ENCODE results near the gene MCL1.
"Not testable (repeated sequence)": the region's sequence is repeated elsewhere in the genome, so short reads cannot be mapped to it uniquely, and the experiment has no call there.

MCL1 gene

DNA sequence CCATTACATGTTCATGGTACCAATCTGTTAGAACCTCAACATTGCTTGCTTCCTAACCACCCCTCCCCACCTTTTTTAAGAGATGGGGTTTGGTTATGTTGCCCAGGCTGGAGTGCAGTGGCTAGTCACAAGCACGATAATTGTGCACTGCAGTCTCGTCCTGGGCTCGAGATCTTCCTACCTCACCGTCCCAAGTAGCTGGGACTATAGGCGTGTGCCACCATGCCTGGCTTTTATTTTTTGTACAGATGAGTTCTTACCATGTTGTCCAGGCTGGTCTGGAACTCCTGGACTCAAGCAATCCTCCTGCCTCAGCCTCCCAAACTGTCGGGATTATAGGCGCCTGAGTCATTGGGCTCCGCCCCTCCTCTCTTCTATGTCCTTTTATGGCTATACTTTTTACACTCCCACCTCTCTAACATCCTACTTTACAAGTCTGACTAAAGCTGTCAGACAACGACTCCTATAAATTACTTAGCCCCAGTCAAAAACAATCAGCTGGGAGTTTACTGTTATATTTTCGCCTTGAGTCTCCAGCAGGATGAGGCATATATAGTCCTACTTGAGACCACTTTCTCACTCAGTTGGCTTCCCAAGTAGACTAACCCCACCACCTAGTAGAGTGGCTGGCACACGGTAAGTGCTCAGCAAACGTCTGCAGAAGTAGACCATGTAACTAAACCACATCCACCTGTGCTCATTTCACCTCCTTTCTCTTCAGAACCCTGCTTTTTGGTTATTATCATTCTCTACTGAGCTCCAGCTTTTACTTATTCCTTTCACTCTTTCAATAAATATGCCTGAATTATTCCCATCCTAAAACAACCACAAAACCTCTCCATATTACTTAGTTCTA, 36.2 kb upstream of the MCL1 start:
- no peak overlapping the region for H3K9ac ChIP-seq (ENCODE audit: low read depth, low read length)
- H3K36me3 ChIP-seq (ENCODE audit: insufficient read depth, low read depth, low read length), result peaks cover 84% of the 10 kb centered on the region
- H3K27ac ChIP-seq (ENCODE audit: low read length), result no peak overlapping the region
- H3K27me3 ChIP-seq (ENCODE audit: insufficient read depth, low read length), result no peaks in the 10 kb centered on the region
- no peak overlapping the region for H3K4me3 ChIP-seq (ENCODE audit: low read length)
- H3K4me1 ChIP-seq (ENCODE audit: insufficient read depth, low read length), result peaks cover 6% of the 10 kb centered on the region; the same call in 1 of the 2 replicates
- H3K9me3 ChIP-seq (ENCODE audit: insufficient read depth, low read depth, low read length), result no peaks in the 10 kb centered on the region

DNA sequence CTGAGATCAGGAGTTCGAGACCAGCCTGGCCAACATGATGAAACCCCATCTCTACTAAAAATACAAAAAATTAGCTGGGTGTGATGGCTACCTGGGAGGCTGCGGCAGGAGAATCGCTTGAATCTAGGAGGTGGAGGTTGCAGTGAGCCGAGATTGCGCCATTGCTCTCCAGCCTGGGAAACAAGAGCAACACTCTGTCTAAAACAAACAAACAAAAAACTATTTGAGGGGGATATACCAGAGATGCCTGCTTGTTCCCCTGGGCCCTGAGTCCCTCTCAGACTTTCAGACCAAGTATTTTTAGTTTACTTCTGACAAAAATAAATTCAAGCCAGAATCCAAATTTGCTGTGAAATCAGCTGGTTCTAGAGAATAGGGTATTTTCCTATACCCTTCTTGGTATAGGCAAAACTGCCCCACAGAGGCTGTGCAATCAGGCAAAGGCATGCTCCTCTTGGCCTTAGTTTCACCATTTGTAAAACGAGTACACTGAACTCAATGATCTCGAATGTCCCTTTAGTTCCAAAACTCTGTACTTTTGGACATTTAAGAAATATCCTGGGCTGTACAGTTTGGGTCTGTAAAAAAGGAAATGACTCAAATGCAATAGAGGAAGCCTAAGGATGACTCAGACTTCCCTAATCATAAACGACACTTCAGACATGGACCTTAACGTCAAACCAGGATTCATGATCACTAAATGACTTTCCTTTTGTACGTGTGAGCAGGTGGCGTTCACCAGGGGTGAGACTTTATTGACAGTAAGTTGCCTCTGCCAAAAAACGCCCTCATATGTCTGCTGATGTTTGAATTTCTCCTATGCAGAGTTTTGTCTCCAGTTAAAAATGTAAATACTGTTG, 33.9 kb upstream of the MCL1 start:
- H3K27ac ChIP-seq (ENCODE audit: low read length), result no peak overlapping the region
- H3K4me1 ChIP-seq (ENCODE audit: insufficient read depth, low read length), result peaks cover 17% of the 10 kb centered on the region
- peaks cover 62% of the 10 kb centered on the region for H3K36me3 ChIP-seq (ENCODE audit: insufficient read depth, low read depth, low read length)
- H3K9me3 ChIP-seq (ENCODE audit: insufficient read depth, low read depth, low read length), result no peaks in the 10 kb centered on the region
- H3K9ac ChIP-seq (ENCODE audit: low read depth, low read length), result no peak overlapping the region
- no peak overlapping the region for H3K4me3 ChIP-seq (ENCODE audit: low read length)
- no peaks in the 10 kb centered on the region for H3K27me3 ChIP-seq (ENCODE audit: insufficient read depth, low read length)

DNA sequence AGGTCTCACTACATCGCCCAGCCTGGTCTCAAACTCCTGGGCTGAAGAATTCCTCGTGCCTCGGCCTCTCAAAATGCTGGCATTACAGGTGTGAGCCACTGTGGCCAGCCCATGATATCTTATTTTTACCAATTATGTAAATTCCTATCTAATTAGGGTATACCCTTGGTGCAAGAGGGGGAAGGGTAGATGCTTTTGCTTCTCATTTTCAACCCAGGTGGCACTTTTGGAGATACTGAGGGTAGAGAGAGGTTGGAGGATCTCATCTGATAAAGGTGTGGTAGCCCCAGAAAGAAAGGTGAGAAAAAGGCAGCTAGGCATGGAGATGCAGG, 32.6 kb upstream of the MCL1 start:
- Histone ChIP-seq H3K27ac (ENCODE audit: low read length) (peak overlapping the region; percentile 20), H3K4me3 (ENCODE audit: low read length) (no peak overlapping the region), H3K4me1 (ENCODE audit: insufficient read depth, low read length) (peaks cover 17% of the 10 kb centered on the region), H3K27me3 (ENCODE audit: insufficient read depth, low read length) (no peaks in the 10 kb centered on the region), H3K36me3 (ENCODE audit: insufficient read depth, low read depth, low read length) (peaks cover 49% of the 10 kb centered on the region), H3K9ac (ENCODE audit: low read depth, low read length) (no peak overlapping the region), H3K9me3 (ENCODE audit: insufficient read depth, low read depth, low read length) (no peaks in the 10 kb centered on the region)

DNA sequence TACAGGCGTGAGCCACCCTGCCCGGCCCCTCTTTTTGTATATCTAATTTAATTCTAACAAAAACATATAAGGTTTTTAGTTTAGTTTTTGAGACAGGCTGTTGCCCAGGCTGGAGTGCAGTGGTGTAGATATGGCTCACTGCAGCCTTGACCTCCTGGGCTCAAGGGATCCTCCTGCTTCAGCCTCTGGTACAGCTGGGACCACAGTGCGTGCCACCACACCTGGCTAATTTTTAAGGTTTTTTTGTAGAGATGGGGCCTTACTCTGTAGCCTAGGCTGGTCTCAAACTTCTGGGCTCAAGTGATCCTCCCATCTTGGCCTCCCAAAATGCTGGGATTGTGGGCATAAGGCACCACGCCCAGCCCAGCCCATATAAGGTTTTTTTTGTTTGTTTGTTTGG, 31.2 kb upstream of the MCL1 start:
- Histone ChIP-seq H3K36me3 (ENCODE audit: insufficient read depth, low read depth, low read length) (peaks cover 35% of the 10 kb centered on the region; the same call in 1 of the 2 replicates), H3K4me1 (ENCODE audit: insufficient read depth, low read length) (peaks cover 17% of the 10 kb centered on the region), H3K9ac (ENCODE audit: low read depth, low read length) (no peak overlapping the region), H3K4me3 (ENCODE audit: low read length) (no peak overlapping the region), H3K27me3 (ENCODE audit: insufficient read depth, low read length) (no peaks in the 10 kb centered on the region), H3K27ac (ENCODE audit: low read length) (no peak overlapping the region), H3K9me3 (ENCODE audit: insufficient read depth, low read depth, low read length) (no peaks in the 10 kb centered on the region)

DNA sequence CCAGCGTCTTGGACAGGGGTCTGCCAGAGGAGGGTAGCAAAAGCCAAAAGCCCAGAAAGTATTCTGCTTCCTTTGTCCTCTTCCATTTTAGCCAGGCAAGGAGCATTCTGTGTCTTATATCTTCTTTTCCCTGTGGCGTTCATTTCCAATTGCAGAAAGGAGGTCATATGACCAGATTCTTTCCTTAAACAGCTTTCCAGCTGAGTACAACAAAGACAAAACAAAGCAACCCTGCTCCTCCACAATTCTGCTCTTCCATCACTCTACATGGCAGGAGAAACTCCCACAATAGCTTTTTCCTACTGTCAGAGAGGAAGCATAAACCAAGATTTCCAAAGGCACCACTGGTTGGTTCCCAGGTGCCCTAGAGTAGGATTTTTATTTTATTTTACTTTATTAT, 30.3 kb upstream of the MCL1 start:
- H3K9ac ChIP-seq (ENCODE audit: low read depth, low read length), result peak overlapping the region; percentile 56; the same call in 1 of the 2 replicates
- peaks cover 21% of the 10 kb centered on the region for H3K4me1 ChIP-seq (ENCODE audit: insufficient read depth, low read length)
- H3K36me3 ChIP-seq (ENCODE audit: insufficient read depth, low read depth, low read length), result peaks cover 29% of the 10 kb centered on the region; the same call in 1 of the 2 replicates
- no peaks in the 10 kb centered on the region for H3K27me3 ChIP-seq (ENCODE audit: insufficient read depth, low read length)
- H3K27ac ChIP-seq (ENCODE audit: low read length), result peak overlapping the region; percentile 50
- H3K9me3 ChIP-seq (ENCODE audit: insufficient read depth, low read depth, low read length), result no peaks in the 10 kb centered on the region
- no peak overlapping the region for H3K4me3 ChIP-seq (ENCODE audit: low read length)

DNA sequence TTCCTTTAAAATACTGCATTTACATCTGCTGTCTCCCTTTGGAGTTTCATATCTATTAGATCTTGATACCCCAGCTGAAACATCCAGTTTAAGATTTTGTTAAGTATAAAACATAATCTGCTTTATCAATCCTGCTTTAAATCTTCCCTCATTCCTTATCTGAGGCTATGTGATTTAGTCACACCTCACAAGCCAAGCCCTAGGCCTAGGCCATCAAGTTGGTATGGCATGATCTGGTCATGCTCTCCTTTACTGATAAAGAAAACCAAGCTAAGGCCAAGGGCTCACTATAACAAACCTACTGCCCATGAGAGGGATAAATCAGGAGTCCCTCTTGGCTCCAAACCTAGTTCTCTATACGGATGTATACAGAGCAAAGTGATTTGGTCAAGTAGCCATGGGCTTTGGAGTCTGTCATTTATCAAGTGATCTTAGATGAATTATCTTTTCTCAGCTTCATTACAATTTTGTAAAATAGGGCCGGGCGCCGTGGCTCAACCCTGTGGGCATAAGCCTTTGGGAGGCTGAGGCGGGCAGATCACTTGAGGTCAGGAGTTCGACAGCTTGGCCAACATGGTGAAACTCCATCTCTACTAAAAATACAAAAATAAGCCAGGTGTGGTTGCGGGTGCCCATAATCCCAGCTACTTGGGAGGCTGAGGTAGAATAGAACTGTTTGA, 27.2 kb upstream of the MCL1 start:
- H3K4me3 ChIP-seq (ENCODE audit: low read length), result no peak overlapping the region
- H3K9me3 ChIP-seq (ENCODE audit: insufficient read depth, low read depth, low read length), result no peaks in the 10 kb centered on the region
- H3K4me1 ChIP-seq (ENCODE audit: insufficient read depth, low read length), result peaks cover 31% of the 10 kb centered on the region
- no peak overlapping the region for H3K27ac ChIP-seq (ENCODE audit: low read length)
- no peaks in the 10 kb centered on the region for H3K27me3 ChIP-seq (ENCODE audit: insufficient read depth, low read length)
- peaks cover 5% of the 10 kb centered on the region; the same call in 1 of the 2 replicates for H3K36me3 ChIP-seq (ENCODE audit: insufficient read depth, low read depth, low read length)
- H3K9ac ChIP-seq (ENCODE audit: low read depth, low read length), result no peak overlapping the region

DNA sequence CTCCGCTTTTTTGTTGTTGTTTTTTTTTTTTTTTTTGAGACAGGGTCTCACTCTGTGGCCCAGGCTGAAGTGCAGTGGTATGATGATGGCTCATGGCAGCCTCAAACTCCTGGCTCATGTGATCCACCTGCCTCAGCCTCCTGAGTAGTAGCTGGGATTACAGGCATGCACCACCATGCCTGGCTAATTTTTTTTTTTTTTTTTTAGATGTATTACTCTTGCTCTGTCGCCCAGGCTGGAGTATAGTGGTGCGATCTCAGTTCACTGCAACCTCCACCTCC, 26.0 kb upstream of the MCL1 start:
- H3K4me3 ChIP-seq (ENCODE audit: low read length); H3K36me3 ChIP-seq (ENCODE audit: insufficient read depth, low read depth, low read length); H3K9me3 ChIP-seq (ENCODE audit: insufficient read depth, low read depth, low read length); H3K27me3 ChIP-seq (ENCODE audit: insufficient read depth, low read length): not testable (repeated sequence)
- peak overlapping the region; percentile 65 for H3K27ac ChIP-seq (ENCODE audit: low read length)
- H3K9ac ChIP-seq (ENCODE audit: low read depth, low read length), result peak overlapping the region; percentile 70; the same call in 1 of the 2 replicates
- peaks cover 31% of the 10 kb centered on the region for H3K4me1 ChIP-seq (ENCODE audit: insufficient read depth, low read length)

DNA sequence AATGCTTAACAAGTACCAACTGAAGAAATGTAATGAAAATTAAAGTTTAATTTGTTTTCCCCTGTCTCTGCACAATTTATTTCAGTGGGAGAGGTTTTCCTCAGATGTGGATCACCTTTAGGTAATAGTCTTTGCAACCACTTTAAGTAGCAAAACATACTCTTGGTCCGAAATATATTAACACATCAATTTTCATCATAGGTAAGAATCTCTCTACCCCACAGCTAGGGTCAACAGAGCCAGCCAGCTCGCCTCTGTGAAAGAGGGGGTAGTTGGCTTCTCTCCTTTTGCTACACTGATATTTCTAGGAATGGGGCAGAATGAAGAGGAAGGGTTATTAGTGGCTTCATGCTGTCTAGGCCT, 24.8 kb upstream of the MCL1 start:
- peak overlapping the region; percentile 23; the same call in 1 of the 2 replicates for H3K4me3 ChIP-seq (ENCODE audit: low read length)
- H3K9ac ChIP-seq (ENCODE audit: low read depth, low read length), result peak overlapping the region; percentile 70; the same call in 1 of the 2 replicates
- H3K9me3 ChIP-seq (ENCODE audit: insufficient read depth, low read depth, low read length), result no peaks in the 10 kb centered on the region
- peaks cover 21% of the 10 kb centered on the region for H3K4me1 ChIP-seq (ENCODE audit: insufficient read depth, low read length)
- H3K27me3 ChIP-seq (ENCODE audit: insufficient read depth, low read length), result no peaks in the 10 kb centered on the region
- peak overlapping the region; percentile 65 for H3K27ac ChIP-seq (ENCODE audit: low read length)
- no peaks in the 10 kb centered on the region; the same call in 1 of the 2 replicates for H3K36me3 ChIP-seq (ENCODE audit: insufficient read depth, low read depth, low read length)

DNA sequence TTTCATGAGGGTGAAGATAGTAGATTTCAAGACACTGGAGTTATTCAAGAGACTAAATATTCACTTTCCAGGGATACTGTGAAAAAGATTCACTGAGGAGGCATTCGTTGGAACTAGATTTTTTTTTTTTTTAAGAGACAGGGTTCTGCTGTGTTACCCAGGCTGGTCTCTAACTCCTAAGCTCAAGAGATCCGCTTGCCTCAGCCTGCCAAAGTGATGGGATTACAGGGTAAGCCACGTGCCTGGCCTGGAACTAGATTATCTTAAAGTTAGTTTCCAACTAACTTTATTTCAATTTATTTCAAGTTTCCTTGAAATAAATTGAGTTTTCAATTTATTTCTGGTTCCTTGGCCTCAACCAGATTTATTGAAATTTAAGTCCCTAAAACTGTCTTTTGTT, 24.3 kb upstream of the MCL1 start:
- peak overlapping the region; percentile 70; the same call in 1 of the 2 replicates for H3K9ac ChIP-seq (ENCODE audit: low read depth, low read length)
- H3K27ac ChIP-seq (ENCODE audit: low read length), result peak overlapping the region; percentile 65
- no peaks in the 10 kb centered on the region for H3K27me3 ChIP-seq (ENCODE audit: insufficient read depth, low read length)
- peaks cover 20% of the 10 kb centered on the region for H3K4me1 ChIP-seq (ENCODE audit: insufficient read depth, low read length)
- no peaks in the 10 kb centered on the region; the same call in 1 of the 2 replicates for H3K36me3 ChIP-seq (ENCODE audit: insufficient read depth, low read depth, low read length)
- H3K9me3 ChIP-seq (ENCODE audit: insufficient read depth, low read depth, low read length), result no peaks in the 10 kb centered on the region
- H3K4me3 ChIP-seq (ENCODE audit: low read length), result no peak overlapping the region

DNA sequence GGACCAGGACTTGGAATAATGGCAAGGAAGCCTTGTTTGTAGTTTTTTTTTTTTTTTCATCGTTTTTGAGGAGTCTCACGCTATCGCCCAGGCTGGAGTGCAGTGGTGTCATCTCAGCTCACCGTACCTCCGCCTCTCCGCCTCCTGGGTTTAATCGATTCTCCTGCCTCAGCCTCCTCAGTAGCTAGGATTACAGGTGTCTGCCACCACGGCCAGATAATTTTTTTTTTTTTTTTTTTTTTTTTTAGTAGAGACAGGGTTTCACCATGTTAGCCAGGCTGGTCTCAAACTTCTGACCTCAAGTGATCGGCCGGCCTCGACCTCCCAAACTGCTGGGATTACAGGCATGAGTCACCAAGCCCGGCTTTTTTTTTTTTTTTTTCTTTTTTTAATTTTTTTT, 23.0 kb upstream of the MCL1 start:
- H3K27ac ChIP-seq (ENCODE audit: low read length); H3K9me3 ChIP-seq (ENCODE audit: insufficient read depth, low read depth, low read length); H3K4me3 ChIP-seq (ENCODE audit: low read length); H3K9ac ChIP-seq (ENCODE audit: low read depth, low read length); H3K27me3 ChIP-seq (ENCODE audit: insufficient read depth, low read length); H3K36me3 ChIP-seq (ENCODE audit: insufficient read depth, low read depth, low read length): not testable (repeated sequence)
- H3K4me1 ChIP-seq (ENCODE audit: insufficient read depth, low read length), result peaks cover 20% of the 10 kb centered on the region

DNA sequence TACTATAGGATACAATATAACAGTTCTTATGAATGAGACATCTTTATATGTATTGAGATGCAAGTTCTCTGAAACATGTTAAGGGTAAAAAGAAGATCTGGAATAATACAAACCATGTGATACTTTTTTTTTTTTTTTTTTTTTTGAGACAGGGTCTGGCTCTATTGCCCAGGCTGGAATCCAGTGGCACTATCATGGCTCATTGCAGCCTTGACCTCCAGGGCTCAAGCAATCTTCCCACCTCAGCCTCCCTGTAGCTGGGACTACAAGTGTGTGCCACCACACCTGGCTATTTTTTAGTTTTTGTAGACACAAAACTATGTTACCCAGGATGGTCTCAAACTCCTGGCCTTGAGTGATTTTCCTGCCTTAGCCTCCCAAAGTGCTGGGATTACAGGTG, 22.1 kb upstream of the MCL1 start:
- Histone ChIP-seq H3K27me3 (ENCODE audit: insufficient read depth, low read length) (no peaks in the 10 kb centered on the region), H3K9ac (ENCODE audit: low read depth, low read length) (no peak overlapping the region), H3K36me3 (ENCODE audit: insufficient read depth, low read depth, low read length) (no peaks in the 10 kb centered on the region; the same call in 1 of the 2 replicates), H3K4me3 (ENCODE audit: low read length) (no peak overlapping the region), H3K4me1 (ENCODE audit: insufficient read depth, low read length) (peaks cover 20% of the 10 kb centered on the region), H3K27ac (ENCODE audit: low read length) (no peak overlapping the region), H3K9me3 (ENCODE audit: insufficient read depth, low read depth, low read length) (no peaks in the 10 kb centered on the region)

Measured in iPS-20b (cell line).